Left lung (tissue), 10 donors: ENCODE measurements around the gene SORL1. TPM values are rescaled to one million over a fixed set of nuclear protein-coding genes. Genes with fewer than 3 reads are reported as not detected.

Source experiments
- ATAC-seq: fragments of 200-7000 bp; cut with Tn5 transposase; one replicate; pipeline ENCODE4 v1.9.1; 2020; ENCODE audit warnings: moderate library complexity
- DNase-seq, 4 donors: peaks; one replicate each; pipeline ENCODE4 v3.0.0-alpha.2; 2013 to 2020
- H3K27ac ChIP-seq, 2 donors: fragments of 200-600 bp; sonication (generic) in 1 of 2; one replicate each; pipeline versions ENCODE4 v1.5.0 to v1.8.0; 2020 to 2021
- H3K27me3 ChIP-seq, 2 donors: fragments of 200-600 bp; sonication (generic) in 1 of 2; one replicate each; pipeline versions ENCODE4 v1.5.0 to v1.8.0; 2020 to 2021
- H3K36me3 ChIP-seq, 2 donors: fragments of 200-600 bp; sonication (generic) in 1 of 2; one replicate each; pipeline versions ENCODE4 v1.5.0 to v1.8.0; 2020 to 2021
- H3K4me1 ChIP-seq, 2 donors: fragments of 200-600 bp; one replicate each; pipeline ENCODE4 v1.8.0; 2021
- H3K4me3 ChIP-seq, 2 donors: fragments of 200-600 bp; sonication (generic) in 1 of 2; one replicate each; pipeline versions ENCODE4 v1.5.0 to v1.8.0; 2020 to 2021; ENCODE audit warnings: mild to moderate bottlenecking in 1 of 2
- H3K9me3 ChIP-seq, 2 donors: fragments of 200-600 bp; sonication (generic) in 1 of 2; one replicate each; pipeline versions ENCODE4 v1.5.0 to v1.8.0; 2020 to 2021
- intact Hi-C, 2 donors: fragments of 100-400 bp; cut with DNase I; formaldehyde crosslinking; loops; one replicate each; pipeline versions ENCODE4 v1.11.2 to v1.14.2; 2022
- polyA plus RNA-seq, 6 donors: library from polyadenylated mRNA; unstranded; fragments of 120-200 nt; gene quantifications; one replicate each; pipeline ENCODE4 v1.2.1, GENCODE V29; 2013; ENCODE audit not compliant: insufficient read length in 6 of 6
- total RNA-seq, 2 donors: library from RNA; stranded (reverse); fragmentation: NEBNext Ultra II Directional; extraction: Animal tissue kit (Norgen Biotek cat#: 25700); gene quantifications; one replicate each; pipeline ENCODE4 v1.2.1, GENCODE V29; 2021
- TF ChIP-seq, protein P1 (sequence below), 2 donors: fragments of 200-600 bp; sonication (generic) in 1 of 2; IDR thresholded peaks; one replicate each; pipeline versions ENCODE4 v1.5.0 to v1.8.0; 2021; ENCODE audit warnings: antibody characterized with exemption in 2 of 2
- donor health status: DM: no; HTN: yes; CAD: no.
- donor health status: DM: no; HTN: no; CAD: no.

Gene SORL1
- total and polyA plus RNA-seq, 8 donors, result 29.8 to 114 (median 33.4) TPM

DNA sequence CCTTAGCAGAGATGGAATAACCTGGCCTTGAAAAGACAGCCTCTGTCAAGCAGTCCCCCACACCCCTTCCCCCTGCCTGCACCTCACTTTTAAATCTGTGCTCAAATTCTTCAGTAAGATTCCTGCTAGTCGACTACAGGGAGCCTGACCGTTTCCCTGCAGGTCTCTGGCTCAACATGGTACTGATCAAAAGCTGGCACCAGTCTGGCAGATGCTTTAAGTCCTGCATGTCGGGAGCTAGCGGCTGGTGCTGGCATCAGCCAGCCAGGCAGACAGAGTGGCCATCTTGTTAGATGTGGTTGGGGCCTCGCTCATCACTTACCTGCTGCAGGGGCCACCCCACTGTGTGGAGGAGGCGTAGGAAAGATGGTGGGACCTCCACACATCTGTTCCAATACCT is 205.0 kb downstream of the SORL1 start:
- ATAC-seq (no peak), DNase-seq (no peak)
- Histone ChIP-seq H3K27me3 (no peaks in the 10 kb centered on the region), H3K4me3 (no peak overlapping the region), H3K27ac (no peak overlapping the region), H3K4me1 (peaks cover 0 to 20% of the 10 kb centered on the region in 2 donors), H3K9me3 (no peaks in the 10 kb centered on the region), H3K36me3 (no peaks in the 10 kb centered on the region)
- intact Hi-C loops, result loop anchor here in 1 of 2 donors (5.0 kb wide), 1 partner anchor 550 kb away; no protein-coding TSS in a partner anchor
- TF ChIP-seq, protein P1, sequence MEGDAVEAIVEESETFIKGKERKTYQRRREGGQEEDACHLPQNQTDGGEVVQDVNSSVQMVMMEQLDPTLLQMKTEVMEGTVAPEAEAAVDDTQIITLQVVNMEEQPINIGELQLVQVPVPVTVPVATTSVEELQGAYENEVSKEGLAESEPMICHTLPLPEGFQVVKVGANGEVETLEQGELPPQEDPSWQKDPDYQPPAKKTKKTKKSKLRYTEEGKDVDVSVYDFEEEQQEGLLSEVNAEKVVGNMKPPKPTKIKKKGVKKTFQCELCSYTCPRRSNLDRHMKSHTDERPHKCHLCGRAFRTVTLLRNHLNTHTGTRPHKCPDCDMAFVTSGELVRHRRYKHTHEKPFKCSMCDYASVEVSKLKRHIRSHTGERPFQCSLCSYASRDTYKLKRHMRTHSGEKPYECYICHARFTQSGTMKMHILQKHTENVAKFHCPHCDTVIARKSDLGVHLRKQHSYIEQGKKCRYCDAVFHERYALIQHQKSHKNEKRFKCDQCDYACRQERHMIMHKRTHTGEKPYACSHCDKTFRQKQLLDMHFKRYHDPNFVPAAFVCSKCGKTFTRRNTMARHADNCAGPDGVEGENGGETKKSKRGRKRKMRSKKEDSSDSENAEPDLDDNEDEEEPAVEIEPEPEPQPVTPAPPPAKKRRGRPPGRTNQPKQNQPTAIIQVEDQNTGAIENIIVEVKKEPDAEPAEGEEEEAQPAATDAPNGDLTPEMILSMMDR (IDR thresholded peaks at IDR 0.05), result no peak

DNA sequence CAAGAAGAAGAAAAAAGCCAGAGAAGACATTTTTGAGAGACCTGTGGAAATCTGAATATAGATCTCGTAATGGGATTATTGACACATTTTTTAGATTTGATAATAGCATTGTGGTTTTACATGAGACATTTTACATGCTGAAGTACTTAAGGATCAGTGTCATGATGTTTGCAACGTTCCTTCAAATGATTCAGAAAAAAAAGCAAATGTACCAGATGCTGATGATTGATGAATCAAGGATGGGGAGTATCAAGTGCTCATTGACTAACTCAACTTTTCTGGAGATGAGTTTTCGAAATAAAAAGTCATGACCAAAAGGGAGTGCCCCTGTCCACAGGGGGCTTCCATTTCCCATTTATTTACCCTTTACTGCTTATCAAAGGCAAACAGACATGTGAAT is 207.7 kb downstream of the SORL1 start:
- Histone ChIP-seq H3K27me3 (no peaks in the 10 kb centered on the region), H3K36me3 (no peaks in the 10 kb centered on the region), H3K4me1 (peaks cover 0 to 17% of the 10 kb centered on the region in 2 donors), H3K9me3 (no peaks in the 10 kb centered on the region), H3K27ac (no peak overlapping the region), H3K4me3 (no peak overlapping the region)
- TF ChIP-seq, protein P1 (IDR thresholded peaks at IDR 0.05), result no peak
- DNase-seq, result no peak
- intact Hi-C loops, result loop anchor here in 1 of 2 donors (5.0 to 10.0 kb wide), 2 partner anchors 547 to 845 kb away; no protein-coding TSS in a partner anchor
- ATAC-seq, result no peak

DNA sequence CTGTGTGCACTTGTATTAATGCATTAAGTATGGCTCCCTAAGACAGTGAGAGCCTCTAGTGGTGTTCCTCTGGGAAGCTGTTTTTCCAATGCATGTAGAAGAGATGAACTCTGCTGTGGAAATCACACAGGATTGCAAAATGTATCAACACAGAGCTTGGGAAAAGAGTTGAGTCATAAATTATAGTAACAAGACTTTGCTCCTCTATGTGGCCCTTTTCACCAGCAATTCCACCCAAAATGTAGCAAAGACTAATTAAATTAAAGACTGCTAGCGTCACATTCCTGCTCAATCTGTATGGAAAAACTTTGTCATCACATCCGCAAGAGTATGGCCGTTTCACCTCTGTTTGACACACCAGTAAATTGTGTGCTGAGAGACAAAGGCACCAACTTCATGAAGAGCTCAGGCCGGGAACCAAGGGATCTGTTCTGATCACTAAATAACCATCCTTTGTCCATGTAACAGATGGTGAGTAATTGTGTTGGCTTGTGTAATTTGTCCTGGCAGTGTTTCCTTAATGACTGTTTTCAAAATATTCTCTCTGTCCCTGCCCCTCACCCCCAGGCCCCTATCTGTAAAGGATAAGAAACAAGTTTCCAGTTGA is 209.9 kb downstream of the SORL1 start:
- ATAC-seq, result peak; percentile 39
- no peaks in the 10 kb centered on the region for H3K36me3 ChIP-seq
- no peaks in the 10 kb centered on the region for H3K9me3 ChIP-seq
- TF ChIP-seq, protein P1 (IDR thresholded peaks at IDR 0.05), result no peak
- no peaks in the 10 kb centered on the region for H3K4me1 ChIP-seq
- H3K27me3 ChIP-seq, result no peaks in the 10 kb centered on the region
- DNase-seq, result no peak
- intact Hi-C loops, result loop anchor here in 1 of 2 donors (10.0 kb wide), 1 partner anchor 843 kb away; no protein-coding TSS in a partner anchor
- H3K27ac ChIP-seq, result no peak overlapping the region
- H3K4me3 ChIP-seq, result no peak overlapping the region

DNA sequence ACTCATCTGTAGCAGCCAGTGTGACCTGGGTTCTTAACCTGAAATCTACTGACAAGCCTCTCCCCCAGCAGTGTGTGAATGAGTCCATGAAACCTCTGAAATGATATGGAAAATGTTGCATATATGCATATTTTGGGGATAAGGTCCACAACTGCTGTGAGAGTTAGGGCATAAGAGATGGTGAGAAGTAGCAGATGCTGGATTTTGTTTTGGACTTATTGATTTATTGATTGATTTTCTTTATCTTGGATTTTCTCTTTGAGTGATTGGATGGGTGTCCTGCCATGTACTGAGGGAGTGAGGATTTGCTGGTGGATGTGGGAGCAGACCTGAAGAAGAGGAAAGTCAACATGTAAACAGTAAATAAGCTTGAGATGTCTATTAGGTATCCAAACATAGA is 212.0 kb downstream of the SORL1 start:
- Histone ChIP-seq H3K4me1 (no peaks in the 10 kb centered on the region), H3K4me3 (no peak overlapping the region), H3K27ac (no peak overlapping the region), H3K9me3 (no peaks in the 10 kb centered on the region), H3K36me3 (no peaks in the 10 kb centered on the region), H3K27me3 (no peaks in the 10 kb centered on the region)
- ATAC-seq (no peak), DNase-seq (no peak)
- intact Hi-C loops, result loop anchor here in 1 of 2 donors (10.0 kb wide), 1 partner anchor 841 kb away; no protein-coding TSS in a partner anchor
- TF ChIP-seq, protein P1 (IDR thresholded peaks at IDR 0.05), result no peak

DNA sequence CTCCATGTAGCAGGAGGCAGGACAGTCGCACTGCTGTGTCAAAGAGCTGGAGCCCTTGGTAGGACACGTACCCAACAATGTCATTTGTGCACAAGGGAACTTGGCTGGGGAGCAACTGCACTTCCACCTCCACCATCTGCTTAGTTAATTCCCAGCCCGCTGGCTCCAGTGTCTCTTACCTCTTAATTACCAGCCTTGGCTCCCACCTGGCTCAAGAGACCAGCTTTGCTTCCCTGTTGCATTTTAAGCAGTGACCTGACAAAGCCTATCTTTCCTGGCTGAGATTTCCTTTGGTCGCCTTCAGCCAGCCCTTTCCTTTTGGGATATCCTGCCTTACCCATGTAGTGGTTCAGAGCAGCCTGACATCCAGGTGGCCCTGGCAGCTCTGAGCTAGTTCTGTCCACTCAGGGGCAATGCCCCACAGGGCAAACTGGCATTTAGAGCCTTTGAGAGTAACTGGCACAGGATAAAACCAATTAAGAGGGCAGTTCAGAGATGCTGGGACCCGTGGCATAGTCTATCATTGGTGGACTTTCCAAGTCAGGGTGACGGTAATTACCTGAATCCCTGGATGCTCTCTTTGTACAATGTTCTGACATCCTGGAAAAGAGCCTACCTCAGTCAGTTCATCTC is 213.2 kb downstream of the SORL1 start:
- DNase-seq, result no peak
- no peaks in the 10 kb centered on the region for H3K9me3 ChIP-seq
- TF ChIP-seq, protein P1 (IDR thresholded peaks at IDR 0.05), result no peak
- intact Hi-C loops, result loop anchor here in 1 of 2 donors (10.0 kb wide), 1 partner anchor 839 kb away; no protein-coding TSS in a partner anchor
- no peak overlapping the region for H3K4me3 ChIP-seq
- no peak for ATAC-seq
- no peaks in the 10 kb centered on the region for H3K27me3 ChIP-seq
- no peak overlapping the region for H3K27ac ChIP-seq
- no peaks in the 10 kb centered on the region for H3K36me3 ChIP-seq
- H3K4me1 ChIP-seq, result no peaks in the 10 kb centered on the region
